Nephron (organoid): ENCODE measurements around the gene IGF2BP2.
"Not testable (repeated sequence)": the region's sequence is repeated elsewhere in the genome, so short reads cannot be mapped to it uniquely, and the experiment has no call there.

ENCODE experiments used
- H3K27ac Mint-ChIP-seq, 3 experiments: 2 replicates each; pipeline ENCODE4 v1.8.0; 2020; ENCODE audit warnings: mixed read lengths in 3 of 3, mild to moderate bottlenecking in 2 of 3, moderate library complexity in 1 of 3
- H3K27me3 Mint-ChIP-seq: 2 replicates; pipeline ENCODE4 v1.8.0; 2021; ENCODE audit warnings: low read depth, mild to moderate bottlenecking, moderate library complexity, mixed read lengths
- H3K36me3 Mint-ChIP-seq: 2 replicates; pipeline ENCODE4 v1.8.0; 2020; ENCODE audit warnings: low read depth, mixed read lengths
- H3K4me1 Mint-ChIP-seq: 2 replicates; pipeline ENCODE4 v1.8.0; 2020; ENCODE audit warnings: mixed read lengths
- H3K4me3 Mint-ChIP-seq, 3 experiments: 2 replicates each; pipeline ENCODE4 v1.8.0; 2020; ENCODE audit warnings: mild to moderate bottlenecking in 3 of 3, mixed read lengths in 3 of 3, moderate library complexity in 2 of 3
- H3K9me3 Mint-ChIP-seq: 2 replicates; pipeline ENCODE4 v1.8.0; 2020; ENCODE audit warnings: mixed read lengths
- CTCF ChIP-seq, 3 experiments: fragments of 200-600 bp; sonication (generic); IDR thresholded peaks; one replicate each; pipeline ENCODE4 v1.5.0; 2021; ENCODE audit warnings: antibody characterized with exemption in 3 of 3; ENCODE audit not compliant: unreplicated experiment in 3 of 3

The IGF2BP2 gene

GRCh38 chr3:185781759-185782158 lies 43.1 kb downstream of the IGF2BP2 start:
- no peak for TF ChIP-seq CTCF (IDR thresholded peaks at IDR 0.05; ENCODE audit: unreplicated experiment in 3 of 3)
- Mint-ChIP-seq H3K9me3 (no peaks in the 10 kb centered on the region), H3K27ac (peak overlapping the region in 1 of 3 experiments; percentile 41), H3K36me3 (peaks cover 24% of the 10 kb centered on the region), H3K4me3 (no peak overlapping the region), H3K27me3 (peaks cover 3% of the 10 kb centered on the region), H3K4me1 (peaks cover 51% of the 10 kb centered on the region)

DNA sequence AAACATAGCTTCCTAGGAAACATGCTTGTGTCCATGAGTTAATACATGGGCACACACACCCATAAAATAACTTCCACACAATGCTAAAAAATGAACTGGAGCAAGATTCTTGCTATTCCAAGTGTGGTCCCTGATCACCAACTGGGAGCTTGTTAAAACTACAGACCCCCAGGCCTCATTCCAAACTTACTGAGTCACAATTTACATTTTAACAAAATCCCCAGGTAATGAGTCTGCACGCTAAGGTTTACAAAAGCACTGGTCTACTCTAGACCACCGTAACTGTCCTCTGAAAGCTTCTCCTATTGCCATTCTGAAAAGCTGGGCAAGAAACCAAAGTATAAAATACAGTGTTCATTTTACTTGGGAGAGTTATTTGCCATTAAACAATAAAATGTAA lies 45.4 kb downstream of the IGF2BP2 start:
- no peak overlapping the region for H3K4me3 Mint-ChIP-seq
- H3K9me3 Mint-ChIP-seq = no peaks in the 10 kb centered on the region
- TF ChIP-seq CTCF (IDR thresholded peaks at IDR 0.05; ENCODE audit: unreplicated experiment in 3 of 3) = no peak
- peaks cover 19% of the 10 kb centered on the region for H3K36me3 Mint-ChIP-seq
- peaks cover 3% of the 10 kb centered on the region for H3K27me3 Mint-ChIP-seq
- H3K27ac Mint-ChIP-seq = peak overlapping the region in 1 of 3 experiments; percentile 1
- peaks cover 57% of the 10 kb centered on the region for H3K4me1 Mint-ChIP-seq

DNA sequence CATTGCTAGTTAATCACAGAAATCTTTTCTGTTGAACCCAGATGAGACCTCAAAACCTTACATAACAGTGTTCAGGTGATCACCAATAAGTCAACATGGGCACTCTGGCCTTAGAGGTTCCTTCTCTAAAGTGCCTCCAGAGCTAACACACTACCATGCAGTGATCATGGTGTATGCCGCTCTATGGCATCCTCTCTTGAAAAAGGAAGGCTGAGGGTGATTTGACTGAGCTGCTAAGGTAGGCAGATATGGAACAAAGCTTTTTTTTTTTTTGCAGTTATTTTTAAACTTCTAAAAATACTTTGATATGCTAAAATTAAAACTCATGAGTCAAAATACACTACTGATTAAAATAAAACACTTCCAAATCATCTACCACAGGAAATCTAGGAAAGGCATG lies 46.0 kb downstream of the IGF2BP2 start:
- TF ChIP-seq CTCF (IDR thresholded peaks at IDR 0.05; ENCODE audit: unreplicated experiment in 3 of 3) = no peak
- no peaks in the 10 kb centered on the region for H3K27me3 Mint-ChIP-seq
- H3K4me3 Mint-ChIP-seq = no peak overlapping the region
- no peaks in the 10 kb centered on the region for H3K9me3 Mint-ChIP-seq
- H3K27ac Mint-ChIP-seq = peak overlapping the region in 1 of 3 experiments; percentile 78
- peaks cover 62% of the 10 kb centered on the region for H3K4me1 Mint-ChIP-seq
- peaks cover 13% of the 10 kb centered on the region for H3K36me3 Mint-ChIP-seq

GRCh38 chr3:185778094-185778493 lies 46.7 kb downstream of the IGF2BP2 start:
- TF ChIP-seq CTCF (IDR thresholded peaks at IDR 0.05; ENCODE audit: unreplicated experiment in 3 of 3) = no peak
- H3K4me1 Mint-ChIP-seq = peaks cover 67% of the 10 kb centered on the region
- H3K27me3 Mint-ChIP-seq = no peaks in the 10 kb centered on the region
- H3K4me3 Mint-ChIP-seq = no peak overlapping the region
- H3K9me3 Mint-ChIP-seq = no peaks in the 10 kb centered on the region
- peaks cover 10% of the 10 kb centered on the region for H3K36me3 Mint-ChIP-seq
- H3K27ac Mint-ChIP-seq = peak overlapping the region; percentile 23 to 78 (median 32)

- Mint-ChIP-seq H3K36me3 (no peaks in the 10 kb centered on the region), H3K27me3 (no peaks in the 10 kb centered on the region), H3K4me3 (no peak overlapping the region), H3K27ac (peak overlapping the region in 1 of 3 experiments; percentile 55), H3K4me1 (peaks cover 51% of the 10 kb centered on the region), H3K9me3 (no peaks in the 10 kb centered on the region)
- no peak for TF ChIP-seq CTCF (IDR thresholded peaks at IDR 0.05; ENCODE audit: unreplicated experiment in 3 of 3)
Observed at GRCh38 chr3:185770109-185770508, 54.7 kb downstream of the IGF2BP2 start.

DNA sequence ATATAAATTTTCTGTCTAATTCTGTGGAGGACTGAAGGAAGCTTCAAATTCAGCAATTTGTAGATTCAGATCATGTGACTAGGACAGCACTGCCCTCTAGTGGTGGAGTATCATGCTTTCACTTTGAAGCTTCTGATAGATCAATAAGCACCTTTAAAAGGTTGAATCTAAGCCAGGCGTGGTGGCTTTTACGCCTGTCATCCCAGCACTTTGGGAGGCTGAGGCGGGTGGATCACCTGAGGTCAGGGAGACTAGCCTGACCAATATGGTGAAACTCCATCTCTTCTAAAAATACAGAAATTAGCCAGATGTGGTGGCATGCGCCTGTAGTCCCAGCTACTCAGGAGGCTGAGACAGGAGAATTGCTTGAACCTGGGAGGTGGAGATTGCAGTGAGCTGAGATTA lies 56.3 kb downstream of the IGF2BP2 start:
- not testable (repeated sequence) for H3K27ac Mint-ChIP-seq, H3K4me3 Mint-ChIP-seq, H3K9me3 Mint-ChIP-seq, H3K36me3 Mint-ChIP-seq, H3K27me3 Mint-ChIP-seq
- peaks cover 58% of the 10 kb centered on the region for H3K4me1 Mint-ChIP-seq
- peak; percentile 46 to 73 (median 59) for TF ChIP-seq CTCF (IDR thresholded peaks at IDR 0.05; ENCODE audit: unreplicated experiment in 3 of 3)
